GM12873 (cell line): Measurements from ENCODE around the gene TMX3.

Experiments used
- TF ChIP-seq, protein P1 (sequence below): IDR thresholded peaks from 2 replicates; pipeline ENCODE4 v1.5.1; 2012; ENCODE audit warnings: low read depth, mild to moderate bottlenecking, moderate library complexity, low read length, control low read depth; ENCODE audit not compliant: insufficient read depth; ENCODE audit errors: missing control alignments

TMX3 gene

GRCh38 chr18:68739462-68739861 is 24.6 kb upstream of the TMX3 start:
- TF ChIP-seq, protein P1, sequence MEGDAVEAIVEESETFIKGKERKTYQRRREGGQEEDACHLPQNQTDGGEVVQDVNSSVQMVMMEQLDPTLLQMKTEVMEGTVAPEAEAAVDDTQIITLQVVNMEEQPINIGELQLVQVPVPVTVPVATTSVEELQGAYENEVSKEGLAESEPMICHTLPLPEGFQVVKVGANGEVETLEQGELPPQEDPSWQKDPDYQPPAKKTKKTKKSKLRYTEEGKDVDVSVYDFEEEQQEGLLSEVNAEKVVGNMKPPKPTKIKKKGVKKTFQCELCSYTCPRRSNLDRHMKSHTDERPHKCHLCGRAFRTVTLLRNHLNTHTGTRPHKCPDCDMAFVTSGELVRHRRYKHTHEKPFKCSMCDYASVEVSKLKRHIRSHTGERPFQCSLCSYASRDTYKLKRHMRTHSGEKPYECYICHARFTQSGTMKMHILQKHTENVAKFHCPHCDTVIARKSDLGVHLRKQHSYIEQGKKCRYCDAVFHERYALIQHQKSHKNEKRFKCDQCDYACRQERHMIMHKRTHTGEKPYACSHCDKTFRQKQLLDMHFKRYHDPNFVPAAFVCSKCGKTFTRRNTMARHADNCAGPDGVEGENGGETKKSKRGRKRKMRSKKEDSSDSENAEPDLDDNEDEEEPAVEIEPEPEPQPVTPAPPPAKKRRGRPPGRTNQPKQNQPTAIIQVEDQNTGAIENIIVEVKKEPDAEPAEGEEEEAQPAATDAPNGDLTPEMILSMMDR, result no peak

DNA sequence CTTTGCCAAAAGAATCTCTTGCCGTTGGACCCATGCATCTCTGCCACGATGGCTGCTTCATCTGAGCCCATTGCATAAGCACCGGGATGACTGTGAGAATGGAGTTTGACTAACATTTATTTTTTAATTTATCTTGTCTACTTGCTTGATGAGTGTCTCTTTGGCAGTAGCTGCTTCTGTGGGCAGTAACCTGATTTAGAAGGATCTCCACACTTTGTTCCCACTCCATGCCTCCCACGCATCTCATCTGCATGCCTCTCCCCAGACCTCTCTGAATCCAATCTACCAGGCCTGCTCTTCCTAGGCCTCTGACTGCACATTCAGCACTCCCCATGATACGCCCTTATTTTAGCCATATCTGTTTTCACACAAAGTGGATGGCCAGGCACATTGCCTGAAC is 23.7 kb upstream of the TMX3 start:
- TF ChIP-seq, protein P1, result no peak

DNA sequence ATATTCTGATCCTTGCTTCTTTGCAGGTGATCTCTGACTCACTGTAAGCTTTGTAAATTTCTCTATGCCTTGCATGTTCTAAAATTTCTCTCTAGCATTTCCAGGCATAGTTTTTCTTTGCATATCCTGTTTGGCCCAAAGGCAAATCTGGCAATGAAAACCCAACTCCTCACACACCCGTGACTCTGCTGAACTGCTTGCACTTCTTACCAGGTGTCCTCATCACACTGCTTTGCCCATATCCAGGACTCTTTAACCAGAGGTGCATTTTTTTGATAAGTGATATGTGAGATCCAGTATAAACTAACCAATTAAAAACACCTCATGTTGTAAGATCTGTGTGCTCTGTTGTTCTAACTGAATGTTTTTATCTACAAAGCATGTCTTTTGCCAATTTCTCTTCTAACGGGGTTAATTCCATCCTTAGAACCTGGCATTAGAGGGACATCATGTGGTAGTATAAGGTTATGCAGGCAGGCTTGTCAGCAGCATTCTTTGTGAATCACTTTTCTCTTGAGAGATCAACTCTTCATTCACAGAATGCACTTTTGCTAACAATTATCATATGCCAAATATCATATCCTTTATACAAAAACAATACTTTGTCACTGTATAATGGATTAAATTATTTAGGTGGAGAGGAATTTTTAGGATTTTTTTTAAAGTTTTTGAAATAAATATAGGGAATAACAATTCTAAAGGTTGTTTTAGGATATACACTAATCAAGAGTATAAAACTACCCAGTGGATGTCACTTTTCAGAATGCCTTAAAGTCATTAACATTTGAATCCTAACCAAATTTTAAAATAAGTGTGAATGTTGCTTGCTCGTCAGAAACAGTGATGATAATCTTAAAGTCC is 20.8 kb upstream of the TMX3 start:
- TF ChIP-seq, protein P1, result peak; percentile 78

GRCh38 chr18:68734308-68734707 is 19.4 kb upstream of the TMX3 start:
- TF ChIP-seq, protein P1, result no peak

DNA sequence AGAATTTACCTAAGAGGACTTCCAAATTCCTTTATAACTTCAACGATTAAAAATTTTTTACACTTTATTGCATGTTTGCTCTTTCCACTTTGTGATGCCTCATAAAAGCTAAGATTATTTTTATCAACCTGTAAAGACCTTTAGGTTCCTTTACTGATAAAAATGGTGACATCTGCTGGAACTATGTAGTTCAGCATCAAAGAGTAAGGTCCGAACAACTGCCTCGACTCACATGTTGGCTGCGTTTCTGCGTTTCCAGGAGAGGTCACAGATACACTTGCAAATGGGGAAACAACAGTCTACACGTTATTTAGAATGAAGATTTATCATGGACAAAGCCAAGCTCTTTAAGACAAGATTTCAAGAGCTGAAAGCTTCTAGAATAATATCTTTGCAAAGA is 18.8 kb upstream of the TMX3 start:
- TF ChIP-seq, protein P1, result no peak

GRCh38 chr18:68728081-68728700 is 13.3 kb upstream of the TMX3 start:
- TF ChIP-seq, protein P1, result no peak

- TF ChIP-seq, protein P1, result no peak
Observed at GRCh38 chr18:68727506-68727905, 12.6 kb upstream of the TMX3 start.
